Right hindlimb (tissue), 1 donor: ENCODE results near the gene EPM2A.

ENCODE experiments used
- DNase-seq: peaks from one replicate; pipeline ENCODE4 v3.0.0-alpha.2; 2018

EPM2A gene

DNA sequence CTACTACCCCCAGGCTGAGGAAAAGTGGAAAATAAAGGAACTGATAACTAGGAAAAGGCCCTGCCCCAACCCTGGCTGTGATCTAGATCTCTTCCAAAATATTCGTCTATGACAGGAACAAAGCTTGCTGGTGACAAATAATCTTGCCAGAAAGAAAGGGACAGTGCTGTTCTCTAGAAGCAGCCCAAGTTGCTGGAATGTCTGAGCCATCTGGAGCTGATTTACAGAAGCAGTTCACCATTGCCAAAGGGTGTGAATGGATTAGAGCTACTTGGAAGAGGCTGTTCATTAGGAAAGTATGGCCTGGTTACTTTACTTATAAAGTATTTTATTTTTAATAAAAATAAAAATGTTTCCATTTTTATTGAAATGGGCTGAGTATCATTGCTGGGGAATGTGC is 146.3 kb downstream of the EPM2A start:
- DNase-seq, result no peak

DNA sequence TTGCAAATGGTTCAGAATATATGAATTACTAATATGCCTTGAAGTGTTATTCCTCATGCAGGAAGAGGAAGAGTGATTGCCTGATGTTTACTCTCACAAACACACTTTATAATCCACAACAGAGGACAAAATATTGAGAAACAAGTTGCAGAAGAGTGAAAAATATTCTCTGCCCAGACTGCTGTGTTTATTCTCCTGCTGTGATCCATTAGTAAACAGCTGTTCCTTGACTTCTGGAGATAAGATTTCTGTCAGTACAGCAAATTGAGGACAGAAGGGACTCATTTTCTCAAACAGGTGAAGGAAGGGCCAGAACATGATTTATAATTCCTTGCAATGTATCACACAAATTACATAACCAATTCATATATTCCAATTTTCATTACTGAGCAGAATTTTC is 148.0 kb downstream of the EPM2A start:
- DNase-seq, result no peak

DNA sequence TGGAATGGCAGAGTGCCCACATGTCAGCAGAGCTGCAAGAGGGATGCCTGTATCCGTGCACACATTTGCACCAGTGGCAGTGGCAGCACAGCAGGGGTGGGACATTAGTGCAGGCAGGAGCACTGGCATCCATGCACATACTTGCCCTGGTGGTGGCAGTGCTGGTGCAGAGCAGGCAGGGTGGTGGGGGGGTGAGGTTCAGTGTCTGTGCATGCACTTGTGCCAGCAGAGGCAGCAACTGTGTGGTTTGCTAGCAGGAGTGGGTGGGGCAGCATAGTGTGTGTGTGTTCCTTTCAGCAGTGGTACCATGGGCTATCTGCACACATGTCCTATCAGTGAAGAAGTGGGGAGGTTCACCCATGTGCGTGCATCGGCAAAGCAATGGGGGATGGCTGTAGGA is 151.6 kb downstream of the EPM2A start:
- DNase-seq, result no peak
